Activated CD4-positive, alpha-beta T cell treated with anti-CD3 and anti-CD28 coated beads, Interleukin-2, amount 50 U/mL, for 16 hours (primary cell): ENCODE results near the gene CX3CR1.
A peak's percentile ranks its signal among the peaks of the same experiment; 100 is the strongest.

Experiments
- DNase-seq: peaks from one replicate; pipeline ENCODE4 v3.0.0-alpha.2; 2020

CX3CR1 gene

DNA sequence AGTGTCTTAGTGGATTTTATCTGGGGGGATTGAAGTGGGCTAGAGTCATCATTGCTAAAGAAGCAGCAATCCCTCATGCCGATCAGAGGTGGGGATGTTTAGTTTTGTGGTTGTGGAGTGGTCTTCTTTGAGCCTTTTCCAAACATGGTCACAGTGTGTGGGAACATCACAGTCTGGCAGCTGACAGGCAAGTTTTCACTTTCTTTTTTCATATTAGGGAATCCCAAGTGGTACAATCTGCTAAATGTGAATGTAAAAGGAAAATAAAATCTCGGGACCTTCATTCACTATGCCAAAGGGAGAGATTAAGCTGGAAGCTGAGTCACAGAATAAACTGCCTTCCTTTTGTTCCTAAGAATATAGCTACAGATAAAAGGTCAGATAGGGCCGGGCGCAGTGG is 10.4 kb upstream of the CX3CR1 start:
- DNase-seq: no peak

GRCh38 chr3:39289107-39289506 is 9.3 kb upstream of the CX3CR1 start:
- DNase-seq: no peak

DNA sequence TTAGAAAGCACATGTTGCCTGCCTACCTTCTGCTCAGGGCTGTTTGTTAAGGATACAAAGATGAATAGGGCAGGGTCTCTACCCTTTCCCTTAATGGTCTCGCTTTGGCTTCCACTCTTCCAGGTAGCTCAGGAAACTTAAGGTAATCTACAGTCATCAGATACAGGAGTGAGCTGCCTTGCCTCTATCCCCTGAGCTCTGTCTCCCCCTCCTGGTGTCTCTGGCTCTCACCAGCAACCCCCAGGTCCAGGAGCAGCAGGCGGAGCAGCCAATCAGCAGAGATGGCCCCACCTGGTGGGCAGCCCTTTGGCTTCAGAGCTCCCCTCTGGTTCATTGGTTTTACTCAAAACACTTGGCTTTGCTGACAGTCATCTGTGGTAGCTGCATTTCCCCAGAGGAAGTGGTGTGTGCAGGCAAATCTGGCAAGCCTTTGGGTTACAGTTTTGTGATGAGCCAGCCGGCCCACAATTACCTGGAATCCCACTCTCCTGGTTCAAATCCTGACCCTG is 8.5 kb upstream of the CX3CR1 start:
- peak; percentile 91 for DNase-seq

- no peak for DNase-seq
Observed at GRCh38 chr3:39287216-39288164, 7.7 kb upstream of the CX3CR1 start.

- no peak for DNase-seq
Observed at GRCh38 chr3:39286771-39287170, 6.9 kb upstream of the CX3CR1 start.

GRCh38 chr3:39285332-39285731 is 5.5 kb upstream of the CX3CR1 start:
- DNase-seq: no peak

DNA sequence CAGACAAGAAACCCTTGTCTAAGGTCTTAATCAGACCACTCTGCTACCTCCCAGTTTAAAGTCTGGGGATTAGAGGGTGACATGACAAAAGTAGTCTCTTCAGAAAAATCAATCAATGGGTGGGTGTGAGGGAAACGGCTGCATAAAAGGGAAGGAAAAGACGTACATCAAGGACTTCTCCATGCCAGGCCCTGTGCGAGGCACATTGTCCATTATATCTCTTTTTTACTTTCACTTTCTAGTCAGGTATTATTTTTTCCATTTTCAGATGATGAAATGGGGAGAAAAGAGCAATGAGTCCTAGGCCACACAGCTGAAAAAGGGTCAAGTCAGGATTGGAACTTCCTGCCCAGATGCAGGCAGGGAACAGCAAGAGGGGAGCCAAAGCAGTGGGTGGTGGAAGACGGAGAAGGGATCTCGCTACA is 4.6 kb upstream of the CX3CR1 start:
- no peak for DNase-seq

GRCh38 chr3:39282057-39282456 is 2.2 kb upstream of the CX3CR1 start:
- DNase-seq: no peak

- no peak for DNase-seq
Observed at GRCh38 chr3:39281533-39281932, 1.7 kb upstream of the CX3CR1 start.

DNA sequence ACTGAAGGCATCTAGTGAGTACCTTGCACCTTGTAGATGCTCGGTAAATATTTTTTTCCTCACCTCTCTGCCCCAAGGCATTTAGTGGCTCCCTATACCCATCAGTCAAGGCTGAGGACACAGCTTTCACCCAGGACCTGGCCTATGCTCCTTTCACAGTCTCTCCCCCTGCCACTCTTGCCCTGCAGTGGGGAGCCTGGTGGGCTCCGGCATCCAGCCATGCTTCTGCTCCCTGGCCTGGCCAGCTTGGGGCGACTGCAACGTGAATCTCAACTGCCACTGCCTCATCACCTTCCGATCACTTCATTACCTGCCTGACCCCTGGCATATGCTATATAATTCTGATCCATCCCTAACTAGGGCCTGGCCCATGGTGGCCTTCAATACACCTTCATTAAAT is 735 bp upstream of the CX3CR1 start:
- DNase-seq: no peak

DNA sequence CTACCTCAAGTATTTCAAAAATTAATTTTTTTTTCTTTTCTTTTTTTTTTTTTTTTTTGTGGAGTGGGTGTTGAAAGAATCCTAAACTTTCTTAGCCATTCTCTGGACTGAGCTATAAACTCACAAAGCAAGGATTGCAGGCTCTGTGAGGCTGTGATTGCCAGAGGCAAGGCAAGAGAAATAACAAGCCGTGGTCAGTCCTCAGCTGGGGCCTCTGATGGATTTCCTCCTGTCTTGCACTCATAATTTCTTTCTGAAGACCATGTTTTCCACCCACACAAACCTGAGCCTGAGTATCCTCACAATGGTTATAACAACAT is 1.3 kb downstream of the CX3CR1 start:
- no peak for DNase-seq

DNA sequence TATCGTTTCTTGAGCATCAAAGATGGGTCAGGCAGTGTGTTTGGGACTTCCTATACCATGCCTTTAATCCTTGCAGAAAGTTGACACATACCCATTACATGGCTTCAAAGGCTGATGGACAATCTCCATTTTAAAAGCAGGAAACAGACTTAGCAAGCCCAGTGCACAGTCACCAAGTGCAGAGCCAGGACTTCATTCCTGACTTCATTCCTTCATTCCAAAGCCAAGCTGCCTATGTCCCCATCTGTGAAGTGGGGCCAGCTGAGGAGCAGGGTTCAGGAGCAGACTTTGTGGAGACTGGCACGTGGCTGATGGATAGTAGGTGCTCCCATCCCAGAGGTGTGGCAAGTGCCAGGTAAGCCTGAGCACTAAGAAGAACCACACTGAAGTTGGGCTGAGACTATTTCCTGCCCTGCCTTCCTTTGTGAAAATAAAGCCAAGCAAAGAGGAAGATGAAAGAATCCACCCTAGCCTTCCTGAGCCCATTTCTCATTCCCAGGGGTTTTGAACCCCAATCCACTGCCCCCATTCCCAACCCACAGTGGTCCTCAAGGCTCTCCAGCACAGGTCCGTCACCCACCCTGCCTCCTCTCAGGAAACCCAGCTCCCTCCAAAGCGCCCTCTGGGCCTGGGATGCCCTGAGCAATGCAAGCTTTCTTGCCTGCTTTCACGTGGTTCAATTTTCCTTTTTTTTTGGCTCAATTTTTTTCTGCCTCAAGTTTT is 1.8 kb downstream of the CX3CR1 start:
- no peak for DNase-seq

GRCh38 chr3:39276746-39277145 is 3.1 kb downstream of the CX3CR1 start:
- DNase-seq: no peak

- no peak for DNase-seq
Observed at GRCh38 chr3:39275963-39276593, 3.8 kb downstream of the CX3CR1 start.

DNA sequence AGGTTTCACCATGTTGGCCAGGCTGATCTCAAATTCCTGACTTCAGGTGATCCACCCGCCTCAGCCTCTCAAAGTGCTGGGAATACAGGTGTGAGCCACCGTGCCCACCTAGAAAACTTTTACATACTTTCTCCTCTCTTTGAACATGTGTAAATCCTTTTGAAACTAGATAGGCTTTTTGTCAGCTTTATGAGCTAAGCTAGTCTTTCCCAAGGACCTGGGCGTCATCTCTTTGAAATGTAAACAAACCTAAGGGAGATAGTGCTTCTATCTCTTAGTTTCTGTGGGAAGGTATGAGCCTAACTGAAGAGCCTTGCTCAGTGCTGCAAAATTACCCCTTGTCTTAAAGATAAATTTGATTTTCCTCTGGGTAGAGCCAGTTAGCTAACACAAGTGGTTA is 4.8 kb downstream of the CX3CR1 start:
- no peak for DNase-seq

DNA sequence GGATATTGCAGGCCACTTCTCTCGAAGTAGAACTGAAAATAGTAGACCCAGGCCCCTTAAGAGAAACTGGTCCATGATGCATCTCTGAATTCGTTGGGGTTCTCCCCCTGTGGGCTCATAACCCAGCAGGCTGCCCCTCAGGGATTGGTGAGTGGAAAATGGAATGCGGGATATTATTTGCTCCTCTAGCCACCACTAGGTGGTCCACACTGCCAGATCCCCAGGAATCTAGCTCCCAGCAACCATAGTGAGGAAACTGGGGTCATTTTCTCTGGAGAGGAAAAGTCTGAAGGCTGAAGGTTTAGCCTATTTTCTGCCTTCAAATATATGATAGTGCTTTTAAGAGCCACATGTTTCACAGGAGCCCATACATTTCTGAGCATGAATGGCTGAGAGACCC is 6.7 kb downstream of the CX3CR1 start:
- DNase-seq: no peak

GRCh38 chr3:39272191-39272590 is 7.6 kb downstream of the CX3CR1 start:
- no peak for DNase-seq

DNA sequence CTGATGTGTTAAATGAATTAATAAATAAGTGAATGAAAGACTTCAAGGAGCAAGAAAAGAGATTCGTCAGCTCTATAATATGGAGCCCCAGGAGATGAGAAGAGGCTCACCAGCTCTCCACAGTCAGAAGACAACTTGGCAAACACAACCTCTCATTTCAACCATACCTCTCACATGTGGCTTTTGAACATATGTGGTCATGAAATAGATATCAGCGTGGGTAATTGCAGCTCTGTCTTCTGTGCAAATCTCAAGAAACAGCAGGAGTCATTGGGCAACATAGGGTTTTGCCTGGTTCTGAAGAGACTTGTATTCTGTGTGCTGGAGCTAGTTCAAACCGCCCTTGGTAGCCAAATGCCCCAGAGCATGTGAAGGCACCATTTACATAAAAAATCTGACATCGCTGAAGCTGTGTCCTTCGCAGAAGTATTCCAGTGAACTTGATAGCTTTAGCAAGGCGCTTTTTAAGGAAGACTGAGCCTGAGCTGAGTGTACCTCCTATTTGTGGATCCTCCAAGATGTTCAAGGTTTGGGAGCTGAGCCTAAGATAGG is 8.4 kb downstream of the CX3CR1 start:
- DNase-seq: no peak

DNA sequence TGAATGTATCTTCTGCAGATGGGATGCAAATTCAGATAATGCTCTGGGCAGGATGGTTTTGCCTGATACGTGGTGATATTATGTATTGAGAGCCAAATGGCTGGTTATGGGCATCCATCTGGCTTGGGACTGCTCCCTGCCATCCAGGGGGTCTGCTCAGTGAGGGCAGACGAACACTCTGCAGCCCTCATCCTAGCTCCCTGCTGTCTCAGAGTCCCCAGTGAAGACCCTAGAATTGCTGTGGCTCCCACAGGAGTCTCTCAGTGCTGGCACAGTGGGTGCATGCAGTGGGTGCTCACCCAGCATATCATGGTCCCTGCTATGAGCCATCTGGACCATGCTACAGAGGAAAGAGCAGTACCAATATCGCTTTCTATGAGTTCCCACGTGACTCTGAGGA is 10.3 kb downstream of the CX3CR1 start:
- no peak for DNase-seq

GRCh38 chr3:39268549-39268900 is 11.3 kb downstream of the CX3CR1 start:
- DNase-seq: no peak

GRCh38 chr3:39267631-39268548 is 11.9 kb downstream of the CX3CR1 start:
- DNase-seq: peak; percentile 66

- DNase-seq: no peak
Observed at GRCh38 chr3:39264053-39264452, 15.8 kb downstream of the CX3CR1 start.
